Trophoblast cell (in vitro differentiated cells and primary cell): ENCODE measurements around the gene RNF26.

Source experiments
- DNase-seq, 2 donors: peaks; one replicate each; pipeline ENCODE4 v3.0.0-alpha.2; 2016
- H2AFZ ChIP-seq: 2 replicates; pipeline ENCODE4 v1.6.1; 2013; ENCODE audit warnings: low read length, moderate library complexity, mild to moderate bottlenecking; ENCODE audit not compliant: insufficient read depth, poor library complexity
- H2AK5ac ChIP-seq: 2 replicates; pipeline ENCODE4 v1.6.1; 2013; ENCODE audit warnings: mild to moderate bottlenecking, low read length
- H2BK120ac ChIP-seq: 2 replicates; pipeline ENCODE4 v1.6.1; 2013; ENCODE audit warnings: low read length, mild to moderate bottlenecking, moderate library complexity; ENCODE audit not compliant: insufficient read depth, poor library complexity
- H2BK12ac ChIP-seq: 2 replicates; pipeline ENCODE4 v1.6.1; 2013; ENCODE audit warnings: mild to moderate bottlenecking, low read length, moderate library complexity
- H2BK5ac ChIP-seq: 2 replicates; pipeline ENCODE4 v1.6.1; 2013; ENCODE audit warnings: low read length, low read depth, moderate library complexity, mild to moderate bottlenecking; ENCODE audit not compliant: poor library complexity
- H3K14ac ChIP-seq: 2 replicates; pipeline ENCODE4 v1.6.1; 2013; ENCODE audit warnings: mild to moderate bottlenecking, low read length
- H3K18ac ChIP-seq: 2 replicates; pipeline ENCODE4 v1.6.1; 2013; ENCODE audit warnings: mild to moderate bottlenecking, low read length
- H3K23ac ChIP-seq: 2 replicates; pipeline ENCODE4 v1.6.1; 2013; ENCODE audit warnings: low read length
- H3K27ac ChIP-seq: 2 replicates; pipeline ENCODE4 v1.5.1; 2013; ENCODE audit warnings: low read depth, mild to moderate bottlenecking, inconsistent platforms, low read length, moderate library complexity
- H3K27me3 ChIP-seq: 2 replicates; pipeline ENCODE4 v1.6.1; 2013; ENCODE audit warnings: inconsistent platforms, mild to moderate bottlenecking, low read length, moderate library complexity; ENCODE audit not compliant: insufficient read depth
- H3K36me3 ChIP-seq, 2 experiments: 1 replicate in 1 of 2; 2 replicates in 1 of 2; pipeline ENCODE4 v1.6.1; 2013; ENCODE audit warnings: low read length in 2 of 2, mild to moderate bottlenecking in 2 of 2, moderate library complexity in 1 of 2; ENCODE audit not compliant: insufficient read depth in 2 of 2, control insufficient read depth in 1 of 2
- H3K4ac ChIP-seq: 2 replicates; pipeline ENCODE4 v1.6.1; 2013; ENCODE audit warnings: low read depth, mild to moderate bottlenecking, low read length, moderate library complexity
- H3K4me1 ChIP-seq, 2 experiments: 1 replicate in 1 of 2; 2 replicates in 1 of 2; pipeline ENCODE4 v1.6.1; 2013; ENCODE audit warnings: low read length in 2 of 2, mild to moderate bottlenecking in 2 of 2, moderate library complexity in 1 of 2; ENCODE audit not compliant: insufficient read depth in 2 of 2, control insufficient read depth in 1 of 2
- H3K4me2 ChIP-seq: 2 replicates; pipeline ENCODE4 v1.6.1; 2013; ENCODE audit warnings: inconsistent platforms, mild to moderate bottlenecking, low read length, moderate library complexity
- H3K4me3 ChIP-seq: 2 replicates; pipeline ENCODE4 v1.5.1; 2013; ENCODE audit warnings: mild to moderate bottlenecking, low read depth, low read length, inconsistent platforms
- H3K79me1 ChIP-seq: one replicate; pipeline ENCODE4 v1.6.1; 2013; ENCODE audit warnings: low read length
- H3K79me2 ChIP-seq: 2 replicates; pipeline ENCODE4 v1.6.1; 2013; ENCODE audit warnings: low read length, mild to moderate bottlenecking; ENCODE audit not compliant: control insufficient read depth, insufficient read depth, poor library complexity
- H3K9ac ChIP-seq: 2 replicates; pipeline ENCODE4 v1.6.1; 2013; ENCODE audit warnings: mild to moderate bottlenecking, low read length
- H3K9me3 ChIP-seq: 2 replicates; pipeline ENCODE4 v1.6.1; 2013; ENCODE audit warnings: low read depth, mild to moderate bottlenecking, control low read depth, inconsistent platforms, low read length; ENCODE audit not compliant: insufficient read depth
- H4K12ac ChIP-seq: 2 replicates; pipeline ENCODE4 v1.6.1; 2013; ENCODE audit warnings: low read depth, mild to moderate bottlenecking, low read length, moderate library complexity
- H4K8ac ChIP-seq: 2 replicates; pipeline ENCODE4 v1.6.1; 2013; ENCODE audit warnings: low read depth, mild to moderate bottlenecking, low read length, moderate library complexity
- H4K91ac ChIP-seq: one replicate; pipeline ENCODE4 v1.6.1; 2013; ENCODE audit warnings: low read depth, mild to moderate bottlenecking, low read length, moderate library complexity
- WGBS: extraction: QIAGEN DNeasy Blood & Tissue Kit; methylation state at CpG from one replicate; pipeline ENCODE4 v1.1.7; 2013; ENCODE audit warnings: missing lambda C conversion rate; ENCODE audit not compliant: insufficient read length, insufficient coverage; ENCODE audit errors: extremely low coverage; 5-methylcytosine and 5-hydroxymethylcytosine counted together

Gene RNF26

GRCh38 chr11:119293461-119293860 lies 40.9 kb upstream of the RNF26 start:
- Histone ChIP-seq H3K18ac (no peak overlapping the region), H3K27ac (no peak overlapping the region), H4K12ac (no peak overlapping the region), H2BK120ac (no peak overlapping the region), H3K79me1 (no peaks in the 10 kb centered on the region), H3K4ac (no peak overlapping the region), H3K4me1 (no peaks in the 10 kb centered on the region), H4K8ac (no peak overlapping the region), H3K9ac (no peak overlapping the region), H2AFZ (no peak overlapping the region), H3K79me2 (no peaks in the 10 kb centered on the region), H3K36me3 (peaks cover 20 to 29% of the 10 kb centered on the region in 2 experiments), H3K4me3 (no peak overlapping the region), H2BK5ac (no peak overlapping the region), H3K4me2 (no peak overlapping the region), H3K14ac (no peak overlapping the region), H3K9me3 (peaks cover 8% of the 10 kb centered on the region), H2AK5ac (no peak overlapping the region), H4K91ac (no peak overlapping the region), H3K23ac (no peak overlapping the region), H3K27me3 (no peaks in the 10 kb centered on the region), H2BK12ac (no peak overlapping the region)
- DNase-seq, result peak; percentile 59 to 94
- WGBS, result no CpG with 5 or more reads among the region's 3 CpGs

GRCh38 chr11:119295178-119295577 lies 39.1 kb upstream of the RNF26 start:
- no peak overlapping the region for H2BK120ac ChIP-seq
- H3K36me3 ChIP-seq, result peaks cover 24 to 35% of the 10 kb centered on the region in 2 experiments
- H3K4ac ChIP-seq, result no peak overlapping the region
- no peaks in the 10 kb centered on the region for H3K4me1 ChIP-seq
- no peaks in the 10 kb centered on the region for H3K79me1 ChIP-seq
- H3K4me2 ChIP-seq, result no peak overlapping the region
- H4K12ac ChIP-seq, result no peak overlapping the region
- no peak overlapping the region for H2BK5ac ChIP-seq
- no peak overlapping the region for H3K9ac ChIP-seq
- H3K14ac ChIP-seq, result no peak overlapping the region
- H3K27me3 ChIP-seq, result no peaks in the 10 kb centered on the region
- no peak overlapping the region for H4K8ac ChIP-seq
- no peak overlapping the region for H3K23ac ChIP-seq
- H3K4me3 ChIP-seq, result no peak overlapping the region
- H4K91ac ChIP-seq, result no peak overlapping the region
- H3K18ac ChIP-seq, result no peak overlapping the region
- WGBS, result no CpG with 5 or more reads among the region's 3 CpGs
- H3K9me3 ChIP-seq, result peaks cover 8% of the 10 kb centered on the region
- no peak overlapping the region for H3K27ac ChIP-seq
- H2AK5ac ChIP-seq, result no peak overlapping the region
- peak in 1 of 2 donors; percentile 81 for DNase-seq
- H2AFZ ChIP-seq, result no peak overlapping the region
- no peaks in the 10 kb centered on the region for H3K79me2 ChIP-seq
- no peak overlapping the region for H2BK12ac ChIP-seq

- no peaks in the 10 kb centered on the region for H3K4me1 ChIP-seq
- no peak overlapping the region for H2BK5ac ChIP-seq
- H3K36me3 ChIP-seq, result peaks cover 21 to 40% of the 10 kb centered on the region in 2 experiments
- H3K27me3 ChIP-seq, result no peaks in the 10 kb centered on the region
- no peak overlapping the region for H3K23ac ChIP-seq
- H3K4me3 ChIP-seq, result no peak overlapping the region
- no peaks in the 10 kb centered on the region for H3K9me3 ChIP-seq
- H3K79me1 ChIP-seq, result no peaks in the 10 kb centered on the region
- no peak for DNase-seq
- H2BK12ac ChIP-seq, result no peak overlapping the region
- no peak overlapping the region for H3K18ac ChIP-seq
- H3K4me2 ChIP-seq, result no peak overlapping the region
- no peak overlapping the region for H2AK5ac ChIP-seq
- no peak overlapping the region for H3K4ac ChIP-seq
- H4K8ac ChIP-seq, result no peak overlapping the region
- no CpG with 5 or more reads among the region's 3 CpGs for WGBS
- H4K12ac ChIP-seq, result no peak overlapping the region
- H2BK120ac ChIP-seq, result no peak overlapping the region
- H2AFZ ChIP-seq, result no peak overlapping the region
- H3K79me2 ChIP-seq, result no peaks in the 10 kb centered on the region
- H3K9ac ChIP-seq, result no peak overlapping the region
- no peak overlapping the region for H3K27ac ChIP-seq
- H3K14ac ChIP-seq, result no peak overlapping the region
- no peak overlapping the region for H4K91ac ChIP-seq
Measured at GRCh38 chr11:119297938-119298337, 36.4 kb upstream of the RNF26 start.

DNA sequence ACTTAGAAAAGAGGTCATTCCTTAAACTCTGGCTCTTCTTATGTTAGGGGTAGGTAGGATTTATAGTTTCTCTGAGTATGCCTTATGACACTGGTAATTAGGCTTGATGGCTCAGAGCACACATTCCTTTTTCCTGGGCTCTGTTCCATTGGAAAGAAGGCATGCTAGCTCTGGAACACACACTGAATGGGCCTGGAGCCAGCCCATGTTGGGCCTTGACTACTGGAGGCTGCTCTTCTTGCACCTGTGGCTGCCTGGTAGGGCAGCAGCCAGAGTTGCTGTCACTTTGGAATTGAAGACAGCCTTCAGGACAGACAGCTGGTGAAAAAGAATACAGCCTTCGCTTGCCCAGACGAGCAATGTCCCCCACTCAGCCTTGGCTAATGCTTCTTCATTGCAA lies 35.6 kb upstream of the RNF26 start:
- no peak overlapping the region for H2BK12ac ChIP-seq
- H3K36me3 ChIP-seq, result peaks cover 20 to 44% of the 10 kb centered on the region in 2 experiments
- H3K79me1 ChIP-seq, result no peaks in the 10 kb centered on the region
- H3K9me3 ChIP-seq, result no peaks in the 10 kb centered on the region
- H3K4me1 ChIP-seq, result no peaks in the 10 kb centered on the region
- no peak overlapping the region for H3K14ac ChIP-seq
- no peak for DNase-seq
- H3K4me2 ChIP-seq, result no peak overlapping the region
- no CpG with 5 or more reads among the region's 2 CpGs for WGBS
- no peaks in the 10 kb centered on the region for H3K27me3 ChIP-seq
- H2BK5ac ChIP-seq, result no peak overlapping the region
- H3K18ac ChIP-seq, result no peak overlapping the region
- H2BK120ac ChIP-seq, result no peak overlapping the region
- H3K9ac ChIP-seq, result no peak overlapping the region
- H4K91ac ChIP-seq, result no peak overlapping the region
- no peak overlapping the region for H4K12ac ChIP-seq
- H3K4me3 ChIP-seq, result no peak overlapping the region
- no peak overlapping the region for H2AK5ac ChIP-seq
- no peak overlapping the region for H2AFZ ChIP-seq
- no peak overlapping the region for H3K27ac ChIP-seq
- H3K79me2 ChIP-seq, result no peaks in the 10 kb centered on the region
- no peak overlapping the region for H3K23ac ChIP-seq
- H4K8ac ChIP-seq, result no peak overlapping the region
- H3K4ac ChIP-seq, result no peak overlapping the region
